ENCODE data around the gene ZNF599.

Gene ZNF599

GRCh38 chr19:34734537-34735103, 38.4 kb downstream of the ZNF599 start:
- no peak for DNase-seq (ENCODE audit: low read depth in 1 of 2, low spot score in 1 of 2)
- H3K27me3 ChIP-seq (ENCODE audit: insufficient read depth, poor library complexity, severe bottlenecking) = no peaks in the 10 kb centered on the region
- TF ChIP-seq SPI1 (IDR thresholded peaks at IDR 0.05; ENCODE audit: borderline replicate concordance, low read depth) (no peak), POLR2AphosphoS5 (IDR thresholded peaks at IDR 0.05; ENCODE audit: low read depth) (no peak), REST (IDR thresholded peaks at IDR 0.05; ENCODE audit: insufficient replicate concordance, low read depth) (no peak), CTCF (IDR thresholded peaks at IDR 0.05; ENCODE audit: insufficient read depth, low read length) (no peak), GABPA (IDR thresholded peaks at IDR 0.05; ENCODE audit: low read depth) (no peak)
- peak overlapping the region; percentile 64 for H3K4me3 ChIP-seq (replicated peaks; ENCODE audit: insufficient read depth, low read length)
- H3K27ac ChIP-seq (replicated peaks) = peak overlapping the region; percentile 96

- TF ChIP-seq REST (IDR thresholded peaks at IDR 0.05; ENCODE audit: insufficient replicate concordance, low read depth) (peak; percentile 56), GABPA (IDR thresholded peaks at IDR 0.05; ENCODE audit: low read depth) (peak; percentile 86), SPI1 (IDR thresholded peaks at IDR 0.05; ENCODE audit: borderline replicate concordance, low read depth) (peak; percentile 1; the same call in 1 of the 2 replicates), POLR2AphosphoS5 (IDR thresholded peaks at IDR 0.05; ENCODE audit: low read depth) (peak; percentile 75), CTCF (IDR thresholded peaks at IDR 0.05; ENCODE audit: insufficient read depth, low read length) (no peak)
- no peaks in the 10 kb centered on the region for H3K27me3 ChIP-seq (ENCODE audit: insufficient read depth, poor library complexity, severe bottlenecking)
- peak within 1 kb of the TSS; percentile 64 for H3K4me3 ChIP-seq (replicated peaks; ENCODE audit: insufficient read depth, low read length)
- H3K27ac ChIP-seq (replicated peaks) = peak within 1 kb of the TSS; percentile 96
- DNase-seq (ENCODE audit: low read depth in 1 of 2, low spot score in 1 of 2) = peak; percentile 90 to 91
These were observed 39.1 kb downstream of the ZNF599 start, which contains the start of gene ZNF181 for GRCh38 chr19:34733746-34734536. Gene ZNF181 (plus strand): TSS chr19:34734243. CDS start chr19:34735038, 795 bp downstream.

DNA sequence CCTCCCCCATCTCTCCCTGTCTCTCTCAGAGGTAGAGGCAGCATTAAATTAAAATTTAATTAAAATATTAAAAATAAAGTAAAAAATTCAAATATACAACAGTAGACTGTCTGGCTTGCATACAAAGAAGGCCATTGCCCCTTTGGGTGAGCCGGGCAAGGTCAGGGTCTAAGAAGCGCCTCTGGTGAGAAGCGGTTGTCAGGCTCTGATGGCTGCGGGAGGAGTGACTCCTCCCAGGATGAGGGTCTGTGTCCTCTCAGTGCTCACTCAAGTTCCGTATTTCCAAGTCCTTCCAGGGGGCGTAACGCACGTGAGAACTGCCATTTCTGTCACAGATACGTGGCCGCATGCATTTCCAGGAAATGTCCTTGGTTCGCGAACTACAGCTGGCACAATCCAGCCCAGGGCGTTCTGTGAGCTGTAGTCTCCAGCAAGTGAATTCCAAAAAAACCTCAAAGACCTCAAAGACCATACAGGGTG, 39.7 kb downstream of the ZNF599 start:
- H3K4me3 ChIP-seq (replicated peaks; ENCODE audit: insufficient read depth, low read length) = peak overlapping the region; percentile 64
- H3K27me3 ChIP-seq (ENCODE audit: insufficient read depth, poor library complexity, severe bottlenecking) = no peaks in the 10 kb centered on the region
- peak overlapping the region; percentile 96 for H3K27ac ChIP-seq (replicated peaks)
- DNase-seq (ENCODE audit: low read depth in 1 of 2, low spot score in 1 of 2) = peak; percentile 65 to 84
- TF ChIP-seq REST (IDR thresholded peaks at IDR 0.05; ENCODE audit: insufficient replicate concordance, low read depth) (no peak), SPI1 (IDR thresholded peaks at IDR 0.05; ENCODE audit: borderline replicate concordance, low read depth) (no peak), GABPA (IDR thresholded peaks at IDR 0.05; ENCODE audit: low read depth) (no peak), CTCF (IDR thresholded peaks at IDR 0.05; ENCODE audit: insufficient read depth, low read length) (no peak), POLR2AphosphoS5 (IDR thresholded peaks at IDR 0.05; ENCODE audit: low read depth) (no peak)
